GM12891 (cell line): ENCODE measurements around the gene ARHGAP20.

ENCODE experiments used
- DNase-seq: peaks from one replicate; pipeline ENCODE4 v3.0.0; 2011; ENCODE audit warnings: low spot score; ENCODE audit not compliant: insufficient read length
- FAIRE-seq: peaks from 2 replicates; lab custom pipeline; 2011; peaks lifted over from hg19 to GRCh38; lab: Jason Lieb, UNC
- PAX5 ChIP-seq: IDR thresholded peaks from 2 replicates; pipeline ENCODE4 v1.6.1; 2011; ENCODE audit warnings: low read length, moderate library complexity, mild to moderate bottlenecking; ENCODE audit not compliant: insufficient read depth, severe bottlenecking
- POLR2A ChIP-seq: IDR thresholded peaks from 2 replicates; pipeline ENCODE4 v1.6.1; 2011; ENCODE audit warnings: low read depth, low read length, control low read depth
- POLR2AphosphoS5 ChIP-seq: IDR thresholded peaks from 2 replicates; pipeline ENCODE4 v1.6.1; 2011; ENCODE audit warnings: low read depth, low read length, control low read depth
- POU2F2 ChIP-seq: IDR thresholded peaks from 2 replicates; pipeline ENCODE4 v1.6.1; 2011; ENCODE audit warnings: low read depth, mild to moderate bottlenecking, control low read depth, low read length, moderate library complexity
- SPI1 ChIP-seq: IDR thresholded peaks from 2 replicates; pipeline ENCODE4 v1.6.1; 2011; ENCODE audit warnings: low read depth, low read length, control low read depth
- TAF1 ChIP-seq: IDR thresholded peaks from 2 replicates; pipeline ENCODE4 v1.6.1; 2011; ENCODE audit warnings: low read depth, low read length, control low read depth

ARHGAP20 gene

GRCh38 chr11:110544779-110545178 lies 167.5 kb downstream of the ARHGAP20 start:
- TF ChIP-seq SPI1 = no peak
- no peak for TF ChIP-seq POLR2AphosphoS5
- no peak for TF ChIP-seq POU2F2
- TF ChIP-seq PAX5 = no peak
- TF ChIP-seq TAF1 = no peak
- TF ChIP-seq POLR2A = no peak
- DNase-seq (no peak), FAIRE-seq (no peak)

GRCh38 chr11:110538154-110538553 lies 174.1 kb downstream of the ARHGAP20 start:
- FAIRE-seq (no peak), DNase-seq (no peak)
- TF ChIP-seq TAF1 = no peak
- TF ChIP-seq POLR2A = no peak
- TF ChIP-seq PAX5 = no peak

- DNase-seq (no peak), FAIRE-seq (no peak)
- TF ChIP-seq PAX5 (no peak), POLR2AphosphoS5 (no peak), POU2F2 (no peak), SPI1 (no peak), POLR2A (no peak), TAF1 (no peak)
Observed at GRCh38 chr11:110530900-110531741, 181.1 kb downstream of the ARHGAP20 start.

- DNase-seq (no peak), FAIRE-seq (no peak)
- TF ChIP-seq POU2F2 = no peak
Observed at GRCh38 chr11:110529043-110529442, 183.2 kb downstream of the ARHGAP20 start.

- DNase-seq = no peak
- TF ChIP-seq POLR2A (no peak), PAX5 (no peak), TAF1 (no peak), SPI1 (no peak), POU2F2 (no peak), POLR2AphosphoS5 (no peak)
- FAIRE-seq = no peak
Observed at GRCh38 chr11:110527146-110527545, 185.1 kb downstream of the ARHGAP20 start.
